Fibroblast of skin of right quadriceps (primary cell): ENCODE measurements around the gene PDCD6IP.
A peak's percentile ranks its signal among the peaks of the same experiment; 100 is the strongest.
"Not testable (repeated sequence)": the region's sequence is repeated elsewhere in the genome, so short reads cannot be mapped to it uniquely, and the experiment has no call there.

ENCODE experiments used
- DNase-seq: peaks from one replicate; pipeline ENCODE4 v3.0.0-alpha.2; 2013

Gene PDCD6IP

DNA sequence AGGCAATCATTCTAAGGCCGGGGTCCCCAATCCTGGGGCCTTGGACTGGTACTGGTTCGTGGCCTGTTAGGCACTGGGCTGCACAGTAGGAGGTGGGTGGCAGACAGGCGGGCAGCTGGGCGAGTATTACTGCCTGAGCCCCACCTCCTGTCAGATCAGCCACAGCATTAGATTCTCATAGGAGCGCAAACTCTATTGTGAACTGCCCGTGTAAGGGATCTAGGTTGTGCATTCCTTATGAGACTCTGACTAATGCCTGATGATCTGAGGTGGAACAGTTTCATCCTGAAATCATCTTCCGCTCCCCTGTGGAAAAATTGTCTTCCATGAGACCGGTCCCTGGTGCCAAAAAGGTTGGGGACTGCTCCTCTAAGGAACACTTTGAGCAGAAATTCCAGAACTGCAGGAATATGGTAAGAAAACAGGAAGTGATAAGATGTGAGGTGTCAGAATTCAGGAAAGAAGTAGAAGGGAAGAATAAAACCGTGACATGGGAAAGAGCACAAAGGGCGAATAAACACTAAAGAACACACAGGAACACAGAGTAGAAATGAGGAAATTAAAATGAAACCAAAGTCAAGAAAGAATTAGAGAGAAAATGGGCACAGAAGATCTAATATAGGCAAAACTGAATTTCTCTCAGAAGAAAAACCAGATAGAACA is 57.6 kb downstream of the PDCD6IP start:
- DNase-seq, result peak; percentile 25

GRCh38 chr3:33857701-33858100 is 59.3 kb downstream of the PDCD6IP start:
- not testable (repeated sequence) for DNase-seq

GRCh38 chr3:33858131-33858530 is 59.7 kb downstream of the PDCD6IP start:
- peak; percentile 37 for DNase-seq

- no peak for DNase-seq
Observed at GRCh38 chr3:33860373-33861050, 62.1 kb downstream of the PDCD6IP start.

- no peak for DNase-seq
Observed at GRCh38 chr3:33865133-33865532, 66.7 kb downstream of the PDCD6IP start.

GRCh38 chr3:33868309-33868708 is 69.9 kb downstream of the PDCD6IP start:
- no peak for DNase-seq

GRCh38 chr3:33869977-33870376 is 71.5 kb downstream of the PDCD6IP start:
- no peak for DNase-seq

DNA sequence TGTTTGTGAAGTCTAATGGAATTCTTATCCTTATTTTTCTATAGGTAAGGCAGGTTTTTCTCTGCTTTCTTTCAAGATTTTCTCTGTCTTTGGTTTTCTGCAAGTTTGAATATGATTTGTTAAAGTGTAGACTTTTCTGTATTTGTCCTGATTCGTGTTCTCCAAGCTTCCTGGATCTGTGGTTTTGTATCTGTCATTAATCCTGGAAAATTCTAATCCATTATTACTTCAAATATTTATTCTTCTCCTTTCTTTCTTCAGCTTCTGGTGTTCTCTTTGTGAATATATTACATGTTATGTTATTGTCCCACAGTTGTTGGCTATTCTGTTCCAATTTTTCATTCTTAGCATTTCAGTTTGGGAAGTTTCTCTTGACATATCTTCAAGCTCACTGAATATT is 76.4 kb downstream of the PDCD6IP start:
- no peak for DNase-seq

GRCh38 chr3:33875680-33876079 is 77.2 kb downstream of the PDCD6IP start:
- DNase-seq, result no peak

GRCh38 chr3:33877187-33877586 is 78.8 kb downstream of the PDCD6IP start:
- DNase-seq, result no peak

DNA sequence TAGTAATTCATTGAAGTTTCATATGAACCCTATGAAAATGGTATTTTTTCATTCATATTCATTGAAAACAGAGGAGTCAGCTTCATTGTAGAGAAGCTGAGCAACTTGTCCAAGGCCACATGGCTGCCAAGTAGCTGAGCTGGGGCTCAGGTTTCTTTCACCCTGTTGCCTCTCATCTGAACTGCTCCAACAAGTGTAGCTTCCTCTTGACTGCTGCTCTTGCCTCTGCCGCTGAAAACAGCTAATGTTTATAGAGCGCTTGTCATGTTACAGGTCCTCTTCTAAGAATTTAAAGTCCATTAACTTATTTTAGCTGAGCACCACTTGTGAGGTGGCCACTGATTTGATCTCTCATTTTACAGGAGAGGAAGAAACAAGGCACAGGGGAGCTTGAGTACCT is 81.1 kb downstream of the PDCD6IP start:
- no peak for DNase-seq

DNA sequence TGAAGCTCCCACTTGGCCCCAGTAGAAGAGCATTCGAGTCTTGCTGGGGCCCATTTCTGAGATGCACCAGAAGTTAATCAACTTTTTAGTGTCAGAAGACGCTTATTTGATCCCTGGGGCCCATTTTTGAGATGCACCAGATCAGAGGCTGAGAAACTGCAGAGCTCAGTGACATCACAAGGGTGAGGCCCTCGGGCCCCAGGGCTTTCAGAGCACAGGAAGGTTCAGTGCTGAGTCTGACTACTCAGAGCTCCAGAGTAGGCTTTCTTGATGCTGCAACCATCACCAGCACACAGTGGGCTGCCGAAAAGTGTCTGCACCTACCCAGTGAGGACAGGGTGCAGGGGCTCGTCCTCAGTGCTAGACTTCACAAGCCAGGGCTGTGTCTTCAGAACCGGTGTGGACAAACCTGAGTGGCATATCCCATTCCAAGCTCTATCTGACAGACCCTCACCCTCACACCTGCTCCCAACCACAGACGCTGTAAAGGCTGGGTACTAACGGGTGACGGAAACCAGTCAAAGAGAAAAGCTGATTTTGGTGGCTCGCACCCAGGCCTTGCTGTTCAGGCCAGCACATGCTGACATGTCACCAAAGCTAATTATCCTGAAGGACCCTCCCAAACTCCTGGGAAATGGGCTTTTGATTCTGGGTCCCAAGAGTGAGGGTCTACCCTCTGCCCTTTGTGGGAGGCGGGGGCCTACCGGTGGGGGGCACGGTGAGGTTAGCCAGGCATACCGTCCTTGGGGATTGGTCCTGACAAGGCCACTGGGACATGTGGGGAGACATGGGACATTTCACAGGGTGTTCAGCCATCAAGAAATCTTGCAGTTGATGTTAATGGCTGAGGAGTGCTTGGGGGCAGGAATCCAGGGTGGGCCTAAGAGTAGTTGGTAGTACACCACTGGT is 83.0 kb downstream of the PDCD6IP start:
- DNase-seq, result no peak

- DNase-seq, result no peak
Observed at GRCh38 chr3:33882296-33882695, 83.9 kb downstream of the PDCD6IP start.

GRCh38 chr3:33883538-33883950 is 85.1 kb downstream of the PDCD6IP start:
- DNase-seq, result peak; percentile 48

DNA sequence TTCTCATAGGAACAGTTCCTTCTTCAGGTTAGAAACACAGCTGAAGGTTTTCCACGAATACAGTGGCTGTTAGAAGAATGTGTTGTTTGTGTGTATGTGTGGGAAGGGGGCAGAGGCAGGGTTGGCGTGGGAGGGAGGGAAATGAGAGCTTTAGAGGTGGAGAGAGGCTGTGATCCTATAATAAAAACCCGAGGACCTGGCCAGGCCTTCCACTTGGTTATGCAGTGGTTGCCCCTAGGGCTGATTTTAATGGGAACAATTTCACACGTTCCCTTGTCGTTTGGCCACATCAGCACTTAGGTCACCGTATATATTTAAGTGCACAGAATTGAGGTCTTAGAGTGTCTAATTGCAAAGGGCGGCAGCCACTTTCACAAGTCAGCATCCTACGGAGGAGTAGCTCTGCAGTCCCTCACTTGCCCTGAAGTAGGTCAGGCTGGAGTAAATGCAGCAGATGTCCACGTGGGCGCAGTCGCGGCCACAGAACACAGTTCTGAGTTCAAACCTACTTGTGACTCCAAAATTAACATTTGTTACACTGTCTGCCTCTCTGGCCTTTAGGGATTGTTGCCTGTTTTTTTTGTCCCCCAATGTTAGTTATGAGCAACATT is 85.6 kb downstream of the PDCD6IP start:
- DNase-seq, result peak; percentile 15

DNA sequence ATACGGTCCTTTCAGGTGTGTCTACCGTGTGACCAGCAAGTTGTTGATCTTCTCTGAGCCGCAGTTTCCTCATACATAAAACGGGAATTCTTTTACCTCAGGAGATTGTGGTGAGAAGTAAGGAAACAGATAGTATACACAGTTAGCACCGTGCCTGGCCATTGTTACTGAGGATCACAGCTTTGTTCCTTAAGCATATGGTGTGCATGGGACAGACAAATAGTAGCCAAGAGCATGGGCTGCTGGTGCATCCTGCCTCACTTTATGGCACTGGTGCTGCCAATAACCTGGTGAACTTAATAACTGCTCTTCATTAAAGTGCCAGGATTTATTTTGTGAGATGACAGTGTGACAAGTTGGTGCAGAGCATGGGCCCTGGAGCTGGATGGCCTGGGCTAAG is 86.3 kb downstream of the PDCD6IP start:
- DNase-seq, result no peak

GRCh38 chr3:33885496-33885895 is 87.1 kb downstream of the PDCD6IP start:
- no peak for DNase-seq

GRCh38 chr3:33886015-33886414 is 87.6 kb downstream of the PDCD6IP start:
- DNase-seq, result peak; percentile 17

- DNase-seq, result no peak
Observed at GRCh38 chr3:33887478-33887877, 89.0 kb downstream of the PDCD6IP start.

DNA sequence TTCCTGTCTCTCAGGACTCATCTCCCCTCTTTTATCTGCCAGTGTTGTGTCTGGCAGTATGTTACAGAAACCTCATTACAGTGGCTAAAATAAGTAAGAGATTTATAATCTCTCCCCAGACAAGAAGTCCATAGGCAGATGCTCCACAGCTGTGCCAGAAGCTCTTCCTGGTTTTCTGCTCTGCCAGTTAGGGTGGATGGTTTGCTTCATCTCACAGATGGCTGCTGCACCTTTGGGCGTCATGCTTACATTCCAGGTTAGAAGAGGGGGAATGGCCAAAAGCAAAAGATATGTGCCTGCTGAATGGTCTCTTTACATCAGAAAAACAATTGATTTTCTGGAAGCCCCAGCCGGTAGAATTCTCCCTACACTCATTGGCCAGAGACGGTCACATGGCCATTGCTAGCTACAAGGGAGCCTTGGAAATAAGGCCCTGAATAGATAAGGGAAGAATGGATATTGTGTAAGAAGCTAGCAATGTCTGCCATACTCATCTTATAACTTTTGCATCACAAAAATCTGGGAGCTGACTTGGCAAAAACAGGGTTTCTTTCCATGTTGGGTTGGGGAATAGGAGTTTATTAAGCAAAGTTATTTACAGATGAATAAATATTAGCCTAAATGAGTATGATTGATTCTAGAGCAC is 91.1 kb downstream of the PDCD6IP start:
- DNase-seq, result no peak

DNA sequence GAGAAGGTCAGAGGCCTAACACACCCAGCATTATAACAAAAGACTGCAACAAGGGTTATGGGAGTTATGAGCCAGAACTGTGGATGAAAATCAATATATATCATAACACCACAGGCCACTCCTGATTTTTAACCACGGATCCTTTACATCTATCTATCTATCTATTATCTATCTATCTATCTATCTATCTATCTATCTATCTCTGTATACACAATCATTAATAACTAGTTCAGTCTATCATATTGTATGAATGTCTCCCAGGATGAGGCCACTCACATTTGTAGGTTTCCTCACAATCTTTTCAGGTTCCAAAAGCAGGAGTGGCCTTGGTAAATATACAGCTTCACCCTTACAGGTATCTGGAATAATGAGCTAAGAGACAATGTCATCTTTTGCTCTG is 94.2 kb downstream of the PDCD6IP start:
- no peak for DNase-seq

GRCh38 chr3:33895658-33896057 is 97.2 kb downstream of the PDCD6IP start:
- DNase-seq, result no peak

DNA sequence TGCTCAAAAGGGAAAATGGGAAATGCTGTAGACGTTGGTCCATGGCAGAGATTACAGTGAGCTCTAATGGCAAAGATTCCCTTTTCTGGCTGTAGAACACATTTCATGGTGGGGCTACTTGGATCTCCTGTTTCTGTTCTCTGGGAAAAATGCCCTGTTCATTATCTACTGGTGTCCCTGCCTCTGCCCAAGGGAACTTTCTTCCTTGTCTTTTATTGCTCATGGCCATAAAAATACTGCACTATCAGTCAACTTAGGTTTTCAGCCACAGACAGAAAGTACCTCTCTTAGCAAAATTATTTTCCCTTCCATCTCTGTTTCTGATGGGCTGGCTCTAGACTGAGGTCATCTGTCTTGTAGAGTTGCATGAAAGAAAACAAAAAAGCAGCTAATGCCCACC is 98.9 kb downstream of the PDCD6IP start:
- DNase-seq, result no peak
